ENCODE results near the gene ST6GALNAC3.

- TF ChIP-seq CTCF (IDR thresholded peaks at IDR 0.05; ENCODE audit: low read depth, low read length, poor library complexity, severe bottlenecking): no peak
- no peak for TF ChIP-seq EZH2phosphoT487 (IDR thresholded peaks at IDR 0.05; ENCODE audit: borderline replicate concordance, low read length)
Observed at GRCh38 chr1:76186554-76187170, 112.1 kb downstream of the ST6GALNAC3 start.
